OCI-LY7 (cell line): ENCODE results near the gene DOK4. TPM values are rescaled to one million over a fixed set of nuclear protein-coding genes. Genes with fewer than 3 reads are reported as not detected.

Experiments
- BruUV-seq: library from RNA; stranded (reverse); fragments of 400-500 nt; replicated peaks from 2 replicates; lab custom pipeline; 2021; lab: Mats Ljungman, UMichigan
- CTCF ChIA-PET: fragments of 300-600 bp; sonication (Branson Sonifier 250); formaldehyde crosslinking; loops from one replicate; lab custom pipeline; 2022; ENCODE audit warnings: antibody characterized with exemption; ENCODE audit not compliant: unreplicated experiment; lab: Charles Lee
- POLR2A ChIA-PET: fragments of 300-600 bp; sonication (Branson Sonifier 250); formaldehyde crosslinking; loops from one replicate; lab custom pipeline; 2022; ENCODE audit warnings: antibody characterized with exemption; lab: Charles Lee
- DNase-seq: peaks from one replicate; pipeline ENCODE4 v3.0.0-alpha.2; 2015; ENCODE audit warnings: low spot score
- H2AFZ ChIP-seq: fragments of 200-600 bp; sonication (generic), shearing (Covaris generic); 2 replicates; pipeline ENCODE4 v1.6.1; 2014; ENCODE audit warnings: mild to moderate bottlenecking, antibody characterized with exemption, low read length, moderate library complexity
- H3K27ac ChIP-seq: fragments of 200-600 bp; sonication (generic); 2 replicates; pipeline ENCODE4 v1.5.1; 2014; ENCODE audit warnings: mixed run types, low read depth, mild to moderate bottlenecking, moderate library complexity, low read length, inconsistent platforms; ENCODE audit not compliant: poor library complexity, severe bottlenecking
- H3K36me3 ChIP-seq: fragments of 200-600 bp; sonication (generic); 2 replicates; pipeline ENCODE4 v1.6.1; 2014; ENCODE audit warnings: mild to moderate bottlenecking, antibody characterized with exemption, low read length, moderate library complexity, mixed read lengths; ENCODE audit not compliant: insufficient read depth
- H3K4me1 ChIP-seq: fragments of 200-600 bp; sonication (generic); 2 replicates; pipeline ENCODE4 v1.5.1; 2014; ENCODE audit warnings: mild to moderate bottlenecking, low read length; ENCODE audit not compliant: insufficient read depth, poor library complexity, severe bottlenecking
- H3K4me2 ChIP-seq: fragments of 200-600 bp; sonication (generic); 2 replicates; pipeline ENCODE4 v1.6.1; 2014; ENCODE audit warnings: mild to moderate bottlenecking, low read length
- H3K4me3 ChIP-seq: fragments of 200-600 bp; sonication (generic); 2 replicates; pipeline ENCODE4 v1.5.1; 2014; ENCODE audit warnings: mild to moderate bottlenecking, low read depth, low read length; ENCODE audit not compliant: poor library complexity, severe bottlenecking
- H3K79me2 ChIP-seq: fragments of 200-600 bp; sonication (generic); 2 replicates; pipeline ENCODE4 v1.6.1; 2016; ENCODE audit warnings: low read depth, mild to moderate bottlenecking, low read length, moderate library complexity, mixed read lengths; ENCODE audit not compliant: insufficient read depth
- H3K9me2 ChIP-seq: fragments of 200-600 bp; sonication (generic); 2 replicates; pipeline ENCODE4 v1.6.1; 2016; ENCODE audit warnings: mild to moderate bottlenecking, low read length, mixed read lengths; ENCODE audit not compliant: insufficient read depth
- H3K9me3 ChIP-seq: fragments of 200-600 bp; sonication (generic); 2 replicates; pipeline ENCODE4 v1.6.1; 2014; ENCODE audit warnings: mild to moderate bottlenecking, mixed run types, low read length, mixed read lengths
- H4K20me1 ChIP-seq: fragments of 200-600 bp; sonication (generic); 2 replicates; pipeline ENCODE4 v1.6.1; 2014; ENCODE audit warnings: mild to moderate bottlenecking, antibody characterized with exemption, low read length, moderate library complexity, mixed read lengths; ENCODE audit not compliant: insufficient read depth
- EZH2phosphoT487 ChIP-seq: fragments of 200-600 bp; sonication (generic); IDR thresholded peaks from 2 replicates; pipeline ENCODE4 v1.6.1; 2018; ENCODE audit warnings: low read depth, borderline replicate concordance, mild to moderate bottlenecking, mixed run types, antibody characterized with exemption, low read length, moderate library complexity, mixed read lengths
- intact Hi-C: fragments of 100-400 bp; cut with micrococcal nuclease; formaldehyde crosslinking; loops from one replicate; pipeline ENCODE4 v1.10.0; 2022; ENCODE audit not compliant: unreplicated experiment
- total RNA-seq, 2 experiments: library from RNA; depleted of rRNA in 1 of 2; stranded (reverse); fragments of >200 nt in 1 of 2; shearing (Covaris generic) in 1 of 2; gene quantifications; 2 replicates each; pipeline ENCODE4 v1.2.3, GENCODE V29; 2014 to 2022
- TF ChIP-seq, protein P1 (sequence below): fragments of 200-600 bp; sonication (generic); conservative IDR thresholded peaks from 2 replicates; pipeline ENCODE4 v1.5.1; 2014; ENCODE audit warnings: mild to moderate bottlenecking, antibody characterized with exemption, low read length, moderate library complexity, mixed read lengths

Gene DOK4
- total RNA-seq, 2 experiments from 2014 or later, result 0.09 to 1.0 TPM

DNA sequence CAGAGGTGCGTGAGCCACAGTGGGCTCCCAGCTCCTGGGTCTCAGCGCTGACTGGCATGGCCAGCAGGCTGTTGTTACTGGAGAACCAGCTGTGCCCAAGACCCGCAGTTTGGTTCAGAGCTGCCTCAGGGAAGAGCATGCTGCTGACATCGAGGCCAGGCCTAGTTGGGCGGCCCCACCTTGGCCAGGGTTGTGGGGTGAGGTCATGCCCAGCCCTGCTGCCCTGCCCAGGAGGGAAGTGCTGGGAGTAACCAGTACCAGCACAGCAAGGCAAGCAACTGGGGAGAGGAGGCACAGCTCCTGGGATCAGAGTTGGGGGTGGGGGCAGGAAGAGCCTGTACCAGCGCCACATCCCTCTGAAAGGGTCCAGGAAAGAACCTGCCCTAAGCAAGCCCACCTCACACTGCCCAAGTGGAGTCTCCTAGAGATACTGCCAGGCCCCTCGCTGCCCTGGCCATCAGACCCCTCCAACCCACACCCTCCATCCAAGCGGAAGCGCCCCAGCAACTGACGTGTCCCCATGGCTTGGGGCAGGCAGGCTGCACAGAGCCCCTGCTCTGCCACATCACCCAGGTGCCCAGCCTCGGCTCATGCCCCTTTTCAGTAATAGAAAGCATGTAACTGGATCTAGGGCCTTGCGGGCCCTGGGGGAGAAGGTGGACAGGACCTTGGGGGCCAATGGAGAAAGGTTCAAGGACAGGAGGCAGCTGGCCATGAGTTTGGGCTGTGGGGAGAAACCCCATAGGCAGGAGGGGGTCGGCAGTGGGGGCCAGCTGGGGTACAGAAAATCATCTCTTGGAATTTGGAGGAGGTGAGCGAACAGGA, 990 bp downstream of the DOK4 start:
- intact Hi-C loops, result no loop called here
- Histone ChIP-seq H3K4me1 (peaks cover 5% of the 10 kb centered on the region), H3K27ac (no peak overlapping the region), H3K4me3 (peak overlapping the region; percentile 65), H3K79me2 (no peaks in the 10 kb centered on the region), H3K9me2 (no peaks in the 10 kb centered on the region), H3K4me2 (peak overlapping the region; percentile 83), H3K36me3 (no peaks in the 10 kb centered on the region), H4K20me1 (no peaks in the 10 kb centered on the region), H2AFZ (no peak overlapping the region), H3K9me3 (no peaks in the 10 kb centered on the region)
- ChIA-PET POLR2A (no interaction called here), CTCF (no interaction called here)
- TF ChIP-seq EZH2phosphoT487, result no peak
- TF ChIP-seq, protein P1, sequence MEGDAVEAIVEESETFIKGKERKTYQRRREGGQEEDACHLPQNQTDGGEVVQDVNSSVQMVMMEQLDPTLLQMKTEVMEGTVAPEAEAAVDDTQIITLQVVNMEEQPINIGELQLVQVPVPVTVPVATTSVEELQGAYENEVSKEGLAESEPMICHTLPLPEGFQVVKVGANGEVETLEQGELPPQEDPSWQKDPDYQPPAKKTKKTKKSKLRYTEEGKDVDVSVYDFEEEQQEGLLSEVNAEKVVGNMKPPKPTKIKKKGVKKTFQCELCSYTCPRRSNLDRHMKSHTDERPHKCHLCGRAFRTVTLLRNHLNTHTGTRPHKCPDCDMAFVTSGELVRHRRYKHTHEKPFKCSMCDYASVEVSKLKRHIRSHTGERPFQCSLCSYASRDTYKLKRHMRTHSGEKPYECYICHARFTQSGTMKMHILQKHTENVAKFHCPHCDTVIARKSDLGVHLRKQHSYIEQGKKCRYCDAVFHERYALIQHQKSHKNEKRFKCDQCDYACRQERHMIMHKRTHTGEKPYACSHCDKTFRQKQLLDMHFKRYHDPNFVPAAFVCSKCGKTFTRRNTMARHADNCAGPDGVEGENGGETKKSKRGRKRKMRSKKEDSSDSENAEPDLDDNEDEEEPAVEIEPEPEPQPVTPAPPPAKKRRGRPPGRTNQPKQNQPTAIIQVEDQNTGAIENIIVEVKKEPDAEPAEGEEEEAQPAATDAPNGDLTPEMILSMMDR, result no peak
- no TSS peak for BruUV-seq
- DNase-seq, result no peak

DNA sequence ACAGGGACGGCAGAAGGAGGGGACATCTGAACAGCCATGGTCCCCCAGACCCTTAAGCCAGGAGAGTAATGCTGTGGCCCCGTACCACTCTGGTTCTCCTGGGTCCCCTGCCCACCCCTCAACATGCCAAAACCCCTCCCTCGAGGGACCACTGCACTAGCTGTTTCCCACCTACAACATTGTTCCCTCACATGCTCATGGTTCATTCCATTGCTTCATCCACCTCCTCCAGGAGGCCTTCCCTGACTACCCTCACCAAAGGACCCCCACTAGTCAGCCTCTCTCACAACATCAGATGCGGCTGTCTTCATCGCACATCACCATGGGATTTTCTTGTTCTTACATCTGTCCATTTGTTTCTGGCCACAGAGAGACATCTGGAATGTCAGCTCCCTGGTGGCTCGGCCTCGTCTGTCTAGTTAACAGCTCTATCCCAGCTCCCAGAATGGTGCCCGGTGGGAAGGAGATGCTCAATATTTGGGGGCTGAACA, 1.7 kb downstream of the DOK4 start:
- H3K4me1 ChIP-seq, result peaks cover 5% of the 10 kb centered on the region
- CTCF ChIA-PET, result no interaction called here
- no peak overlapping the region for H3K4me3 ChIP-seq
- no peaks in the 10 kb centered on the region for H3K9me2 ChIP-seq
- H3K4me2 ChIP-seq, result no peak overlapping the region
- H3K27ac ChIP-seq, result no peak overlapping the region
- intact Hi-C loops, result no loop called here
- POLR2A ChIA-PET, result no interaction called here
- no peaks in the 10 kb centered on the region for H4K20me1 ChIP-seq
- BruUV-seq, result no TSS peak
- H3K79me2 ChIP-seq, result no peaks in the 10 kb centered on the region
- no peaks in the 10 kb centered on the region for H3K36me3 ChIP-seq
- no peak for DNase-seq
- TF ChIP-seq, protein P1, result no peak
- TF ChIP-seq EZH2phosphoT487, result no peak
- H2AFZ ChIP-seq, result no peak overlapping the region
- no peaks in the 10 kb centered on the region for H3K9me3 ChIP-seq
